Stomach (tissue), 4 donors: Measurements from ENCODE around the gene BRI3BP.

Experiments used
- CTCF ChIP-seq, 7 experiments: fragments of 450-650 bp in 4 of 7; fragments of 200-600 bp in 3 of 7; sonication (generic) in 3 of 7; IDR thresholded peaks; one replicate each; pipeline ENCODE4 v1.5.1; 2016 to 2019; ENCODE audit warnings: antibody characterized with exemption in 7 of 7, control low read depth in 2 of 7, mild to moderate bottlenecking in 1 of 7
- EP300 ChIP-seq: sonication (generic); formaldehyde crosslinking; IDR thresholded peaks from one replicate; pipeline ENCODE4 v1.6.1; 2017; ENCODE audit warnings: antibody characterized with exemption
- POLR2A ChIP-seq, 4 donors: fragments of 450-650 bp; IDR thresholded peaks; one replicate each; pipeline ENCODE4 v1.6.1; 2016; ENCODE audit warnings: antibody characterized with exemption in 4 of 4, control low read depth in 2 of 4, mild to moderate bottlenecking in 1 of 4, moderate library complexity in 1 of 4
- POLR2AphosphoS5 ChIP-seq, 3 donors: sonication (generic); formaldehyde crosslinking; IDR thresholded peaks; one replicate each; pipeline ENCODE4 v1.6.1; 2016; ENCODE audit warnings: antibody characterized with exemption in 3 of 3

- TF ChIP-seq CTCF (IDR thresholded peaks at IDR 0.05) (no peak), POLR2A (IDR thresholded peaks at IDR 0.05) (no peak), POLR2AphosphoS5 (IDR thresholded peaks at IDR 0.05) (no peak), EP300 (no peak)
Observed at GRCh38 chr12:125013816-125014442, 20.5 kb downstream of the BRI3BP start.
